Peyer's patch (tissue), 4 donors: Measurements from ENCODE around the gene FAM151A. TPM values are rescaled to one million over a fixed set of nuclear protein-coding genes. Genes with fewer than 3 reads are reported as not detected.

Experiments
- DNase-seq, 3 donors: peaks; one replicate each; pipeline ENCODE4 v3.0.0-alpha.2; 2017 to 2019
- H3K27ac ChIP-seq, 4 donors: fragments of 200-600 bp; sonication (generic); one replicate each; pipeline ENCODE4 v1.5.1; 2016 to 2019
- H3K27me3 ChIP-seq, 2 donors: fragments of 200-600 bp; sonication (generic); one replicate each; pipeline ENCODE4 v1.5.1; 2019
- H3K36me3 ChIP-seq, 3 donors: fragments of 200-600 bp; sonication (generic); one replicate each; pipeline ENCODE4 v1.5.1; 2016 to 2019
- H3K4me1 ChIP-seq, 4 donors: fragments of 200-600 bp; sonication (generic); one replicate each; pipeline ENCODE4 v1.5.1; 2016 to 2019
- H3K4me3 ChIP-seq, 4 donors: fragments of 200-600 bp; sonication (generic); 1 replicate in 3 of 4; 2 replicates in 1 of 4; pipeline ENCODE4 v1.5.1; 2016 to 2019; ENCODE audit warnings: mild to moderate bottlenecking in 1 of 4
- H3K9me3 ChIP-seq, 4 donors: fragments of 200-600 bp; sonication (generic); one replicate each; pipeline ENCODE4 v1.5.1; 2016 to 2019; ENCODE audit warnings: mild to moderate bottlenecking in 1 of 4
- CTCF ChIP-seq, 6 experiments: fragments of 450-650 bp in 4 of 6; fragments of 200-600 bp in 2 of 6; sonication (generic) in 1 of 6; IDR thresholded peaks; one replicate each; pipeline ENCODE4 v1.5.1; 2017 to 2019; ENCODE audit warnings: antibody characterized with exemption in 6 of 6, mild to moderate bottlenecking in 3 of 6, moderate library complexity in 1 of 6
- POLR2A ChIP-seq, 2 donors: fragments of 450-650 bp; IDR thresholded peaks; one replicate each; pipeline ENCODE4 v1.5.1; 2017; ENCODE audit warnings: antibody characterized with exemption in 2 of 2, mild to moderate bottlenecking in 2 of 2, moderate library complexity in 2 of 2
- total RNA-seq, 4 donors: library from RNA; depleted of rRNA; stranded (reverse); fragments of >200 nt; gene quantifications; one replicate each; pipeline ENCODE4 v1.1.0, GENCODE V29; 2016

Gene FAM151A
- total RNA-seq, 4 donors from 2014 or later: 15.7 to 1,128 (median 174) TPM

GRCh38 chr1:54652168-54652567 lies 28.8 kb upstream of the FAM151A start:
- peaks cover 0 to 33% (median 0%) of the 10 kb centered on the region in 4 donors for H3K4me1 ChIP-seq
- H3K36me3 ChIP-seq: no peaks in the 10 kb centered on the region
- TF ChIP-seq POLR2A (IDR thresholded peaks at IDR 0.05): no peak
- no peak for TF ChIP-seq CTCF (IDR thresholded peaks at IDR 0.05)
- H3K9me3 ChIP-seq: no peaks in the 10 kb centered on the region
- no peak overlapping the region for H3K4me3 ChIP-seq
- no peaks in the 10 kb centered on the region for H3K27me3 ChIP-seq
- DNase-seq: no peak
- H3K27ac ChIP-seq: peak overlapping the region in 2 of 4 donors; percentile 23 to 48

- Histone ChIP-seq H3K4me1 (peaks cover 0 to 34% (median 0%) of the 10 kb centered on the region in 4 donors), H3K4me3 (no peak overlapping the region), H3K9me3 (no peaks in the 10 kb centered on the region), H3K27ac (peak overlapping the region in 2 of 4 donors; percentile 23 to 48), H3K27me3 (no peaks in the 10 kb centered on the region), H3K36me3 (no peaks in the 10 kb centered on the region)
- no peak for DNase-seq
- TF ChIP-seq CTCF (IDR thresholded peaks at IDR 0.05): no peak
- no peak for TF ChIP-seq POLR2A (IDR thresholded peaks at IDR 0.05)
These were observed 28.3 kb upstream of the FAM151A start for GRCh38 chr1:54651608-54652007.

GRCh38 chr1:54650417-54650816 lies 27.1 kb upstream of the FAM151A start:
- Histone ChIP-seq H3K27me3 (no peaks in the 10 kb centered on the region), H3K4me3 (no peak overlapping the region), H3K27ac (peak overlapping the region in 3 of 4 donors; percentile 59 to 90 (median 88)), H3K4me1 (peaks cover 0 to 43% (median 0%) of the 10 kb centered on the region in 4 donors), H3K9me3 (no peaks in the 10 kb centered on the region), H3K36me3 (no peaks in the 10 kb centered on the region)
- DNase-seq: no peak
- no peak for TF ChIP-seq CTCF (IDR thresholded peaks at IDR 0.05)
- TF ChIP-seq POLR2A (IDR thresholded peaks at IDR 0.05): no peak

- no peaks in the 10 kb centered on the region for H3K9me3 ChIP-seq
- DNase-seq: no peak
- H3K4me1 ChIP-seq: peaks cover 0 to 43% (median 0%) of the 10 kb centered on the region in 4 donors
- TF ChIP-seq CTCF (IDR thresholded peaks at IDR 0.05): no peak
- no peak for TF ChIP-seq POLR2A (IDR thresholded peaks at IDR 0.05)
- no peaks in the 10 kb centered on the region for H3K27me3 ChIP-seq
- H3K4me3 ChIP-seq: no peak overlapping the region
- peak overlapping the region in 3 of 4 donors; percentile 59 to 90 (median 88) for H3K27ac ChIP-seq
- no peaks in the 10 kb centered on the region for H3K36me3 ChIP-seq
These were observed 26.6 kb upstream of the FAM151A start for GRCh38 chr1:54649921-54650320.

GRCh38 chr1:54649130-54649898 lies 26.0 kb upstream of the FAM151A start:
- peaks cover 0 to 43% (median 0%) of the 10 kb centered on the region in 4 donors for H3K4me1 ChIP-seq
- peak in 2 of 3 donors; percentile 85 to 87 for DNase-seq
- peak overlapping the region in 3 of 4 donors; percentile 59 to 90 (median 88) for H3K27ac ChIP-seq
- TF ChIP-seq CTCF (IDR thresholded peaks at IDR 0.05): no peak
- TF ChIP-seq POLR2A (IDR thresholded peaks at IDR 0.05): peak in 1 of 2 donors; percentile 44
- no peaks in the 10 kb centered on the region for H3K9me3 ChIP-seq
- no peaks in the 10 kb centered on the region for H3K27me3 ChIP-seq
- no peak overlapping the region for H3K4me3 ChIP-seq
- no peaks in the 10 kb centered on the region for H3K36me3 ChIP-seq
